Measurements from ENCODE around the gene VAC14.
"Not testable (repeated sequence)": the region's sequence is repeated elsewhere in the genome, so short reads cannot be mapped to it uniquely, and the experiment has no call there.

Gene VAC14

DNA sequence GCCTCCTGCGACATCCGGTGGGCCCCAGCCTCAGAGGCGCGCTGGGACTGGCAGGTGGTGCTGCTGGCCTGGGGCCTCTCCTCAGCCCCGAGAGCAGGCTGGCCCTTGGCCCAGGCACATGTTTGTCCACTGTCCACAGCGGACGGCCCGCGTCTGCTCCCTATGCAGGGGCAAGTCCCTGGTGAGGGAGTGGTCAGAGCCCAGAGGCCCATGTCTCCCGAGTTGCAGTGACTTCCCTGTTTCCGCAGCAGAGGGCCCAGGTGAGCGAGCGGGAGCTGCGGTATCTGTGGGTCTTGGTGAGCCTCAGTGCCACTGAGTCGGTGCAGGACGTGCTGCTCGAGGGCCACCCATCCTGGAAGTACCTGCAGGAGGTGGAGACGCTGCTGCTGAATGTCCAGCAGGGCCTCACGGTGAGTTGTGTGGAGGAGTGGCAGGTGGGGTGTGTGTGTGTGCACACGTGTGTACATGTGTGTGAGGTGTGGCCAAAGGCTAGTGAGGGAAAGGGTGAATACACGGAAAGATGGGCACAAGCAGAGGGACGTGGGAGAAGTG, 144.2 kb downstream of the VAC14 start:
- DNase-seq: no peak

DNA sequence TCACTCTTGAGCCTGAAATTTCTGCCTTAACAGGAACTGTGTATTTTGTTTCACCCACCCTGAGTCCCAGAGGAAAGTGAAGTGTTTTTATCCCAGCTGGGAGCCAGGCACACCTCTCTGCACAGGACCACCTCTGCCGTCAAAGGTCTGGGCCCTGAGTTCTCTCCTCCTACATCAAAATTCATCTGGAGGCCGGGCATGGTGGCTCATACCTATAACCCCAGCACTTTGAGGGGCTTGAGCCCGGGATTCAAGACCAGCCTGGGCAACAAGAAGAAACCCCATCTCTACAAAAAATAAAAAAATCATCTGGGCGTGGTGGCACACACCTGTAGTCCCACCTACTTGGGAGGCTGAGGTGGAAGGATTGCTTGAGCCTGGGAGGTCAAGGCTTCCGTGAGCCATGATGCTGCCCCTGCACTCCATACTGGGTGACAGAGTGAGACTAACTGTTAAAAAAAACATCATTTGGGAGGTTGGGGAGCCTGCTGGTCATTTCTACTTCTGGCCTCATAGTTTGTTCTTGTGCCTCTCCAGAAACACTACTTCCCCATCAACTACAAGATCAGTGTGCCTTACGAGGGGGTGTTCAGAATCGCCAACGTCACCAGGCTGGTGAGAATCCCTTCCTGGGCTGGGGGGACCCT, 144.8 kb downstream of the VAC14 start:
- no peak for DNase-seq

DNA sequence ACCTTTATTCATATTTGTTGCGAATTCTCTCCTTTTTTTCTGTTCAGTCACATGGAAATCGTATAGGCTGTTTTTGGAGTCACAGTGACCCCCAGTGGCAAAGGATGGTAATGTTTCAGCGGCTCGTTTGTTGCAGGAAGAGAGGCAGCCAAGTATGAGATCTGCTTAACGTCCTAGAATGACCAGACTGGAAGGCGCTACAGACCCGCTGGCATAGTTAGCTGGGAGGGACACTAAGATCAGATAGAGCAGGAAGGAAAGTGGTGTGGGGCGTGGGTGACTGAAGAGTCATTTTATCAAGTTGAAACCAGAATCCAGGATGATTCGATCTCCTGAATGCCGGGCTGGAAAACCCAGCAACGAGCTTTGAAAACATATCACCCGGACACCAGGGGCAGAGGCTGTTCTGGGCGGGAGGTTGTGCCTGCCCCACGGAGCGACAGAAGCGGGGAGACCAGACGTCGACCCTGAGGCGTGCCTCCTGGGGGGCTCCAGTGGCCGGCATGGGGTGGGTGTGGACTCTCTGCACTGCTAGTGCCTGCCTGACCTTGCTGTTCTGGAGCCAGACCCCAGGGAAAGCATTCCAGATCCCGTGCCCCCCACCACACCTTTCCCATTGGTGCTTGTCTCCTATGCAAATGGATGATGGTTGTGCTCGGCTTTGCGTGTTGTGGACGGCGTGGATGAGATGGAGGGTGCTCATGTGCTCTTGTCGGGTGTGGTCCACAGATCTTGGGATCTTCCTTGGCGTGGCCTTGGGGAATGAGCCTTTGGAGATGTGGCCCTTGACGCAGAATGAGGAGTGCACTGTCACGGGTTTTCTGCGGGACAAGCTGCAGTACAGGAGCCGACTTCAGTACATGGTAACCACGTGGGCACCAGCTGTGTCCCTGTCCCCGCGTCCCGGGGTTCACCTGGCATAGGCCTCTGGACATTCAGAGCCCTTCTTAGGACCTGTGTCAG, 146.9 kb downstream of the VAC14 start:
- DNase-seq: no peak

DNA sequence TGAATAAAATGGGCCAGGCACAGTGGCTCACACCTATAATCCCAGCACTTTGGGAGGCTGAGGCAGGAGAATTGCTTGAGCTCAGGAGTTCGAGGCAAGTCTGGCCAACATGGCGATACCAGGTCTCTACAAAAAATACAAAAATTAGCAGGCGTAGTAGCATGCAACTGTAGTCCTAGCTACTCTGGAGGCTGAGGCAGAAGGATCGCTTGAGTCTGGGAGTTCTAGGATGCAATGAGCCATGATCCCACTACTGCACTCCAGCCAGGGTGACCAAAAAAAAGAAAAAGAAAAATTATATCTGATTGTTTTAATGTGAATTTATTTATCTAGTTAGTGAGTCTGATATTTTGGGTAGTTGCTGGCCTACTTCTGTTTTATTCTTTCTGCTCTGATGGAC, 147.6 kb downstream of the VAC14 start:
- DNase-seq: no peak

- DNase-seq: no peak
These were observed 148.6 kb downstream of the VAC14 start for GRCh38 chr16:70652322-70652721.

DNA sequence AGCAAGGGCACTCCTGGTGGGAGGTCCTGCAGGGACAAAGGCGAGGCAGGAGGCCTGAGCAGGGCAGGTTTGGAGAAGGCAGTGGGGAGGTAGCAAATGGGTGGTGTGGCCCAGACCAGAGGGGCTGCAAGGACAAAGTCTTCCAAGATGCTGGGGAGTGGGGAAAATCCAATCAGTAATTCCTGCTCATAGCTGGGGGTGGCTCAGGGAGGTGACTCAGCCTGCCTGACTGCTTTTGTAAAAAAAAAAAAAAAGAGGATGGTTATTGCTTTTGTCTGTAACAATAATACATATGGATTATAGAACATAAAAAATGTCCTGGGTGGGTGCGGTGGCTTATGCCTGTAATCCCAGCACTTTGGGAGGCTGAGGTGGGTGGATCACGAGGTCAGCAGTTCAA, 149.4 kb downstream of the VAC14 start:
- DNase-seq: no peak

GRCh38 chr16:70650216-70650615, 150.7 kb downstream of the VAC14 start:
- no peak for DNase-seq

- DNase-seq: no peak
These were observed 151.7 kb downstream of the VAC14 start for GRCh38 chr16:70649300-70649699.

- DNase-seq: no peak
These were observed 152.4 kb downstream of the VAC14 start for GRCh38 chr16:70648606-70649005.

GRCh38 chr16:70647441-70648359, 153.3 kb downstream of the VAC14 start:
- DNase-seq: no peak

GRCh38 chr16:70646260-70647241, 154.4 kb downstream of the VAC14 start, which contains the start of gene IL34:
IL34 (plus strand) TSS chr16:70646559; CDS start chr16:70646948, 389 bp downstream.
- no peak for DNase-seq

- DNase-seq: no peak
These were observed 156.0 kb downstream of the VAC14 start for GRCh38 chr16:70644763-70645597.

- DNase-seq: not testable (repeated sequence)
These were observed 157.7 kb downstream of the VAC14 start for GRCh38 chr16:70643264-70643663.

GRCh38 chr16:70642633-70643032, 158.3 kb downstream of the VAC14 start:
- DNase-seq: no peak

GRCh38 chr16:70638814-70639792, 161.9 kb downstream of the VAC14 start:
- no peak for DNase-seq
